Calu3 (cell line): ENCODE data around the gene LMO3. TPM values are rescaled to one million over a fixed set of nuclear protein-coding genes. Genes with fewer than 3 reads are reported as not detected.

ENCODE experiments used
- BruUV-seq: library from RNA; stranded (reverse); fragments of 400-500 nt; replicated peaks from 2 replicates; lab custom pipeline; 2021; lab: Mats Ljungman, UMichigan
- CTCF ChIA-PET: fragments of 300-600 bp; sonication (Branson Sonifier 250); formaldehyde crosslinking; loops from one replicate; lab custom pipeline; 2022; ENCODE audit warnings: antibody characterized with exemption; lab: Charles Lee
- DNase-seq: peaks from one replicate; pipeline ENCODE4 v3.0.0; 2022
- H3K27ac Mint-ChIP-seq: one replicate; pipeline ENCODE4 v1.8.0; 2022; ENCODE audit warnings: mixed read lengths; ENCODE audit not compliant: unreplicated experiment
- H3K27me3 Mint-ChIP-seq: one replicate; pipeline ENCODE4 v1.8.0; 2022; ENCODE audit warnings: mixed read lengths; ENCODE audit not compliant: unreplicated experiment
- H3K36me3 Mint-ChIP-seq: one replicate; pipeline ENCODE4 v1.8.0; 2022; ENCODE audit warnings: mild to moderate bottlenecking, moderate library complexity, mixed read lengths; ENCODE audit not compliant: insufficient read depth, unreplicated experiment
- H3K4me1 Mint-ChIP-seq: one replicate; pipeline ENCODE4 v1.8.0; 2022; ENCODE audit warnings: mild to moderate bottlenecking, low read depth, mixed read lengths; ENCODE audit not compliant: unreplicated experiment
- H3K4me3 Mint-ChIP-seq: one replicate; pipeline ENCODE4 v1.8.0; 2022; ENCODE audit warnings: mild to moderate bottlenecking, low read depth, moderate library complexity, mixed read lengths; ENCODE audit not compliant: unreplicated experiment
- H3K9me3 Mint-ChIP-seq: one replicate; pipeline ENCODE4 v1.8.0; 2022; ENCODE audit warnings: low read depth, mixed read lengths; ENCODE audit not compliant: unreplicated experiment
- intact Hi-C: fragments of 100-400 bp; cut with micrococcal nuclease; formaldehyde crosslinking; loops from one replicate; pipeline ENCODE4 v1.10.0; 2022; ENCODE audit not compliant: unreplicated experiment
- total RNA-seq: library from RNA; stranded (reverse); gene quantifications from 2 replicates; pipeline ENCODE4 v1.2.3, GENCODE V29; 2022
- TF ChIP-seq, protein P1 (sequence below): fragments of 200-600 bp; IDR thresholded peaks from one replicate; pipeline ENCODE4 v1.8.0; 2022; ENCODE audit warnings: antibody characterized with exemption; ENCODE audit not compliant: unreplicated experiment

LMO3 gene
- total RNA-seq, 1 experiment from 2014 or later: not detected

- TF ChIP-seq, protein P1, sequence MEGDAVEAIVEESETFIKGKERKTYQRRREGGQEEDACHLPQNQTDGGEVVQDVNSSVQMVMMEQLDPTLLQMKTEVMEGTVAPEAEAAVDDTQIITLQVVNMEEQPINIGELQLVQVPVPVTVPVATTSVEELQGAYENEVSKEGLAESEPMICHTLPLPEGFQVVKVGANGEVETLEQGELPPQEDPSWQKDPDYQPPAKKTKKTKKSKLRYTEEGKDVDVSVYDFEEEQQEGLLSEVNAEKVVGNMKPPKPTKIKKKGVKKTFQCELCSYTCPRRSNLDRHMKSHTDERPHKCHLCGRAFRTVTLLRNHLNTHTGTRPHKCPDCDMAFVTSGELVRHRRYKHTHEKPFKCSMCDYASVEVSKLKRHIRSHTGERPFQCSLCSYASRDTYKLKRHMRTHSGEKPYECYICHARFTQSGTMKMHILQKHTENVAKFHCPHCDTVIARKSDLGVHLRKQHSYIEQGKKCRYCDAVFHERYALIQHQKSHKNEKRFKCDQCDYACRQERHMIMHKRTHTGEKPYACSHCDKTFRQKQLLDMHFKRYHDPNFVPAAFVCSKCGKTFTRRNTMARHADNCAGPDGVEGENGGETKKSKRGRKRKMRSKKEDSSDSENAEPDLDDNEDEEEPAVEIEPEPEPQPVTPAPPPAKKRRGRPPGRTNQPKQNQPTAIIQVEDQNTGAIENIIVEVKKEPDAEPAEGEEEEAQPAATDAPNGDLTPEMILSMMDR: no peak
- no peak overlapping the region for H3K27ac Mint-ChIP-seq
- CTCF ChIA-PET: no interaction called here
- no peaks in the 10 kb centered on the region for H3K27me3 Mint-ChIP-seq
- intact Hi-C loops: no loop called here
- no peak for DNase-seq
- H3K36me3 Mint-ChIP-seq: no peaks in the 10 kb centered on the region
- H3K9me3 Mint-ChIP-seq: no peaks in the 10 kb centered on the region
- peaks cover 26% of the 10 kb centered on the region for H3K4me1 Mint-ChIP-seq
- BruUV-seq: no TSS peak
- no peak overlapping the region for H3K4me3 Mint-ChIP-seq
Observed at GRCh38 chr12:16526693-16527092, 79.3 kb downstream of the LMO3 start.

GRCh38 chr12:16524378-16524777 lies 81.6 kb downstream of the LMO3 start:
- Mint-ChIP-seq H3K4me1 (peaks cover 26% of the 10 kb centered on the region), H3K36me3 (no peaks in the 10 kb centered on the region), H3K4me3 (peak overlapping the region; percentile 19), H3K27me3 (no peaks in the 10 kb centered on the region), H3K9me3 (no peaks in the 10 kb centered on the region), H3K27ac (peak overlapping the region; percentile 83)
- CTCF ChIA-PET: no interaction called here
- intact Hi-C loops: no loop called here
- no TSS peak for BruUV-seq
- TF ChIP-seq, protein P1: no peak
- DNase-seq: peak; percentile 21

- CTCF ChIA-PET: no interaction called here
- intact Hi-C loops: no loop called here
- BruUV-seq: no TSS peak
Observed at GRCh38 chr12:16523951-16524331, 82.0 kb downstream of the LMO3 start.

GRCh38 chr12:16523284-16523950 lies 82.5 kb downstream of the LMO3 start:
- TF ChIP-seq, protein P1: no peak
- H3K4me1 Mint-ChIP-seq: peaks cover 26% of the 10 kb centered on the region
- H3K27me3 Mint-ChIP-seq: no peaks in the 10 kb centered on the region
- intact Hi-C loops: no loop called here
- no peaks in the 10 kb centered on the region for H3K9me3 Mint-ChIP-seq
- no peaks in the 10 kb centered on the region for H3K36me3 Mint-ChIP-seq
- no peak overlapping the region for H3K4me3 Mint-ChIP-seq
- H3K27ac Mint-ChIP-seq: peak overlapping the region; percentile 83
- no TSS peak for BruUV-seq
- DNase-seq: no peak
- CTCF ChIA-PET: no interaction called here

More at GRCh38 chr12:16523951-16524331, 82.0 kb downstream of the LMO3 start:
- H3K4me1 Mint-ChIP-seq: peaks cover 26% of the 10 kb centered on the region
- TF ChIP-seq, protein P1: no peak
- DNase-seq: no peak
- no peaks in the 10 kb centered on the region for H3K9me3 Mint-ChIP-seq
- H3K27ac Mint-ChIP-seq: peak overlapping the region; percentile 83
- H3K4me3 Mint-ChIP-seq: peak overlapping the region; percentile 19
- no peaks in the 10 kb centered on the region for H3K27me3 Mint-ChIP-seq
- H3K36me3 Mint-ChIP-seq: no peaks in the 10 kb centered on the region
